GM12891 (cell line): ENCODE data around the gene SLC9A9.

ENCODE experiments used
- POLR2A ChIP-seq: IDR thresholded peaks from 2 replicates; pipeline ENCODE4 v1.6.1; 2011; ENCODE audit warnings: low read depth, low read length, control low read depth
- POLR2AphosphoS5 ChIP-seq: IDR thresholded peaks from 2 replicates; pipeline ENCODE4 v1.6.1; 2011; ENCODE audit warnings: low read depth, low read length, control low read depth
- SPI1 ChIP-seq: IDR thresholded peaks from 2 replicates; pipeline ENCODE4 v1.6.1; 2011; ENCODE audit warnings: low read depth, low read length, control low read depth
- TAF1 ChIP-seq: IDR thresholded peaks from 2 replicates; pipeline ENCODE4 v1.6.1; 2011; ENCODE audit warnings: low read depth, low read length, control low read depth

GRCh38 chr3:143469159-143469558 is 379.1 kb downstream of the SLC9A9 start:
- TF ChIP-seq POLR2AphosphoS5 (no peak), POLR2A (no peak), SPI1 (no peak), TAF1 (no peak)
